PFSK-1 (cell line): Measurements from ENCODE around the gene CPN1.

ENCODE experiments used
- FOXP2 ChIP-seq: optimal IDR thresholded peaks from 2 replicates; pipeline ENCODE3; 2011; ENCODE audit warnings: borderline replicate concordance, control low read depth, inconsistent platforms; ENCODE audit not compliant: insufficient read depth; ENCODE audit errors: extremely low read length, extremely low read depth
- POLR2AphosphoS5 ChIP-seq: IDR thresholded peaks from 2 replicates; pipeline ENCODE4 v1.6.1; 2012; ENCODE audit warnings: low read depth, mild to moderate bottlenecking, control low read depth, low read length, moderate library complexity
- REST ChIP-seq, 2 experiments: IDR thresholded peaks; 2 replicates each; pipeline versions ENCODE4 v1.6.1 to v1.8.0; 2011 to 2012; ENCODE audit warnings: low read depth in 2 of 2, low read length in 2 of 2, control low read depth in 1 of 2, inconsistent platforms in 1 of 2, mild to moderate bottlenecking in 1 of 2, moderate library complexity in 1 of 2; ENCODE audit not compliant: insufficient read depth in 1 of 2
- SIN3A ChIP-seq: IDR thresholded peaks from 2 replicates; pipeline ENCODE4 v1.6.1; 2012; ENCODE audit warnings: mild to moderate bottlenecking, low read length, moderate library complexity, borderline replicate concordance; ENCODE audit not compliant: insufficient read depth
- TAF1 ChIP-seq: IDR thresholded peaks from 2 replicates; pipeline ENCODE4 v1.6.1; 2012; ENCODE audit warnings: low read length, control low read depth, borderline replicate concordance; ENCODE audit not compliant: insufficient read depth

CPN1 gene

GRCh38 chr10:100019787-100020141 lies 61.9 kb downstream of the CPN1 start:
- TF ChIP-seq FOXP2 (no peak), REST (IDR thresholded peaks at IDR 0.05; ENCODE audit: insufficient read depth in 1 of 2, low read depth in 2 of 2, low read length in 2 of 2) (no peak), TAF1 (no peak), POLR2AphosphoS5 (no peak), SIN3A (no peak)

GRCh38 chr10:100014071-100014762 lies 67.5 kb downstream of the CPN1 start:
- no peak for TF ChIP-seq TAF1
- TF ChIP-seq REST (IDR thresholded peaks at IDR 0.05; ENCODE audit: insufficient read depth in 1 of 2, low read depth in 2 of 2, low read length in 2 of 2) = no peak
- TF ChIP-seq SIN3A = no peak
- TF ChIP-seq POLR2AphosphoS5 = no peak
- no peak for TF ChIP-seq FOXP2

GRCh38 chr10:100013621-100014020 lies 68.0 kb downstream of the CPN1 start:
- no peak for TF ChIP-seq TAF1
- TF ChIP-seq FOXP2 = no peak
- TF ChIP-seq REST (IDR thresholded peaks at IDR 0.05; ENCODE audit: insufficient read depth in 1 of 2, low read depth in 2 of 2, low read length in 2 of 2) = no peak

GRCh38 chr10:100009793-100010676 lies 71.6 kb downstream of the CPN1 start, which contains the start of gene DNMBP:
Gene DNMBP (minus strand): TSS chr10:100009947. CDS start chr10:99972124, 37,823 bp downstream.
- TF ChIP-seq FOXP2 (no peak), REST (IDR thresholded peaks at IDR 0.05; ENCODE audit: insufficient read depth in 1 of 2, low read depth in 2 of 2, low read length in 2 of 2) (no peak), POLR2AphosphoS5 (no peak), TAF1 (no peak), SIN3A (no peak)
